SK-N-MC (cell line): Measurements from ENCODE around the gene ZNF326.

ENCODE experiments used
- EZH2 ChIP-seq: fragments of 200-600 bp; sonication (generic); IDR thresholded peaks from one replicate; pipeline ENCODE4 v1.6.1; 2017; ENCODE audit warnings: antibody characterized with exemption
- POLR2AphosphoS5 ChIP-seq: IDR thresholded peaks from 2 replicates; pipeline ENCODE4 v1.6.1; 2012; ENCODE audit warnings: mild to moderate bottlenecking, low read depth, low read length, borderline replicate concordance

DNA sequence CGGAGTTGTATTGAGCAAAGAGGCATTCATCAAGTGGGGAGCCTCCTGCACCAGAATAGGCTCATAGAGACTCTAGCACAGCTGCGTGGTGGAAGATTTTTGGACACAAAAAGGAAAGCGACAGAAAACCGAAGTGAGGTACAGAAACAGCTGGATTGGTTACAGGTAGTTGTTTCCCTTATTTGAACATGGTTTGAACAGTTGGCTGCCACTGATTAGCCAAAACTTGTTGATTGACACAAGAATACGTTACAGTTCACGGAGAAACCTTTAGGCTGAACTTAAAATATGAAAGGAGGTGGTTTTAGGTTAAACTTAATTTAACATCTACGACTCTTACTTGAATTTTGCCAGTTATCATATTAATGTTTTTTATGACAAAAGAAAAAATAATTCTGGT lies 89.1 kb downstream of the ZNF326 start:
- TF ChIP-seq POLR2AphosphoS5 (no peak), EZH2 (no peak)
